WTC11 (cell line): ENCODE data around the gene EN2. TPM values are rescaled to one million over a fixed set of nuclear protein-coding genes. Genes with fewer than 3 reads are reported as not detected.
A peak's percentile ranks its signal among the peaks of the same experiment; 100 is the strongest.

ENCODE experiments used
- ATAC-seq: fragments of 200-7000 bp; cut with Tn5 transposase; 2 replicates; pipeline ENCODE4 v1.10.0; 2021; ENCODE audit warnings: mild to moderate bottlenecking, moderate library complexity
- CTCF ChIA-PET: fragments of 300-600 bp; sonication (Branson Sonifier 250); formaldehyde crosslinking; loops from one replicate; lab custom pipeline; 2021; ENCODE audit warnings: antibody characterized with exemption; lab: Charles Lee
- POLR2A ChIA-PET: fragments of 350-600 bp; sonication (Branson Sonifier 250); formaldehyde crosslinking; loops from one replicate; lab custom pipeline; 2021; ENCODE audit warnings: antibody characterized with exemption; lab: Charles Lee
- DNase-seq: peaks from one replicate; pipeline ENCODE4 v3.0.0; 2021; ENCODE audit warnings: low spot score
- H3K27ac Mint-ChIP-seq: 2 replicates; pipeline ENCODE4 v1.8.0; 2021; ENCODE audit warnings: mixed read lengths
- H3K27me3 Mint-ChIP-seq: 2 replicates; pipeline ENCODE4 v1.8.0; 2021; ENCODE audit warnings: low read depth, mild to moderate bottlenecking, moderate library complexity, mixed read lengths
- H3K36me3 Mint-ChIP-seq: 2 replicates; pipeline ENCODE4 v1.8.0; 2021; ENCODE audit warnings: mixed read lengths
- H3K4me1 Mint-ChIP-seq: 2 replicates; pipeline ENCODE4 v1.8.0; 2022; ENCODE audit warnings: mixed read lengths
- H3K4me3 Mint-ChIP-seq: 2 replicates; pipeline ENCODE4 v1.8.0; 2021; ENCODE audit warnings: mild to moderate bottlenecking, moderate library complexity, mixed read lengths
- H3K9me3 Mint-ChIP-seq: 2 replicates; pipeline ENCODE4 v1.8.0; 2021; ENCODE audit warnings: mixed read lengths
- CREB1 ChIP-seq: sonication (generic); formaldehyde crosslinking; IDR thresholded peaks from 2 replicates; pipeline ENCODE4 v1.8.0; 2023; ENCODE audit warnings: mild to moderate bottlenecking, missing genetic modification reagents
- CTCF ChIP-seq: fragments of 200-600 bp; IDR thresholded peaks from 2 replicates; pipeline ENCODE4 v1.8.0; 2022; ENCODE audit warnings: antibody characterized with exemption
- E2F1 ChIP-seq: sonication (generic); formaldehyde crosslinking; IDR thresholded peaks from 2 replicates; pipeline ENCODE4 v1.8.0; 2022; ENCODE audit warnings: mild to moderate bottlenecking, missing genetic modification reagents
- ELF4 ChIP-seq: sonication (generic); formaldehyde crosslinking; IDR thresholded peaks from 2 replicates; pipeline ENCODE4 v1.8.1; 2022; ENCODE audit warnings: low read depth, mild to moderate bottlenecking, moderate library complexity, missing genetic modification reagents
- HMGXB4 ChIP-seq: sonication (generic); formaldehyde crosslinking; IDR thresholded peaks from 2 replicates; pipeline ENCODE4 v1.8.1; 2023; ENCODE audit warnings: mild to moderate bottlenecking, moderate library complexity, missing genetic modification reagents
- JAZF1 ChIP-seq: fragments of 250-450 bp; sonication (Bioruptor Pico); IDR thresholded peaks from 2 replicates; pipeline ENCODE4 v1.9.0; 2021; ENCODE audit warnings: moderate library complexity, mild to moderate bottlenecking, inconsistent platforms
- MAX ChIP-seq: sonication (generic); formaldehyde crosslinking; IDR thresholded peaks from 2 replicates; pipeline ENCODE4 v1.8.0; 2022; ENCODE audit warnings: mild to moderate bottlenecking, missing genetic modification reagents
- NFYB ChIP-seq: sonication (generic); formaldehyde crosslinking; conservative IDR thresholded peaks from 2 replicates; pipeline ENCODE4 v1.8.0; 2022; ENCODE audit warnings: low read depth, missing genetic modification reagents
- NR1H2 ChIP-seq: sonication (generic); formaldehyde crosslinking; IDR thresholded peaks from 2 replicates; pipeline ENCODE4 v1.9.0; 2021; ENCODE audit warnings: mild to moderate bottlenecking, moderate library complexity, missing genetic modification reagents
- OVOL2 ChIP-seq: fragments of 250-450 bp; sonication (Bioruptor Pico); IDR thresholded peaks from 2 replicates; pipeline ENCODE4 v1.9.0; 2021; ENCODE audit warnings: mild to moderate bottlenecking, borderline replicate concordance
- PRDM15 ChIP-seq: sonication (generic); formaldehyde crosslinking; IDR thresholded peaks from 2 replicates; pipeline ENCODE4 v1.8.0; 2022; ENCODE audit warnings: missing genetic modification reagents
- SOX15 ChIP-seq: fragments of 250-450 bp; sonication (Bioruptor Pico); IDR thresholded peaks from 2 replicates; pipeline ENCODE4 v1.9.0; 2021; ENCODE audit warnings: mild to moderate bottlenecking
- TEAD4 ChIP-seq: sonication (generic); formaldehyde crosslinking; IDR thresholded peaks from 2 replicates; pipeline ENCODE4 v1.8.0; 2022; ENCODE audit warnings: mild to moderate bottlenecking, missing genetic modification reagents
- ZNF121 ChIP-seq: sonication (generic); formaldehyde crosslinking; IDR thresholded peaks from 2 replicates; pipeline ENCODE4 v1.8.0; 2023; ENCODE audit warnings: missing genetic modification reagents
- ZNF138 ChIP-seq: sonication (generic); formaldehyde crosslinking; conservative IDR thresholded peaks from 2 replicates; pipeline ENCODE4 v1.8.1; 2022; ENCODE audit warnings: mild to moderate bottlenecking, moderate library complexity, missing genetic modification reagents
- ZNF263 ChIP-seq: sonication (generic); formaldehyde crosslinking; IDR thresholded peaks from 2 replicates; pipeline ENCODE4 v1.8.1; 2022; ENCODE audit warnings: low read depth, mild to moderate bottlenecking, moderate library complexity, missing genetic modification reagents
- ZNF317 ChIP-seq: sonication (generic); formaldehyde crosslinking; IDR thresholded peaks from 2 replicates; pipeline ENCODE4 v1.8.1; 2023; ENCODE audit warnings: low read depth, mild to moderate bottlenecking, moderate library complexity, missing genetic modification reagents, borderline replicate concordance
- ZNF416 ChIP-seq: fragments of 250-450 bp; sonication (Bioruptor Pico); IDR thresholded peaks from 2 replicates; pipeline ENCODE4 v1.9.0; 2021; ENCODE audit warnings: mild to moderate bottlenecking, inconsistent platforms
- ZSCAN18 ChIP-seq: fragments of 250-450 bp; sonication (Bioruptor Pico); IDR thresholded peaks from 2 replicates; pipeline ENCODE4 v2.1.2; 2022; ENCODE audit warnings: mild to moderate bottlenecking, moderate library complexity
- total RNA-seq: library from RNA; stranded (reverse); gene quantifications from 3 replicates; pipeline ENCODE4 v1.2.3, GENCODE V29; 2021

Gene EN2
- total RNA-seq, 1 experiment from 2014 or later, result not detected

GRCh38 chr7:155447603-155448002 is 10.3 kb upstream of the EN2 start (continued):
- no peak for TF ChIP-seq CTCF
- TF ChIP-seq TEAD4, result no peak
- no peak for TF ChIP-seq HMGXB4
- TF ChIP-seq JAZF1 (CRISPR knock-in tag), result no peak
- TF ChIP-seq NFYB (CRISPR knock-in tag), result no peak
- no peak for TF ChIP-seq ZSCAN18 (CRISPR knock-in tag)
- no peak for TF ChIP-seq ZNF121 (CRISPR knock-in tag)
- TF ChIP-seq E2F1 (CRISPR knock-in tag), result no peak
- TF ChIP-seq PRDM15 (CRISPR knock-in tag), result no peak
- TF ChIP-seq ZNF138 (CRISPR knock-in tag), result no peak
- no peak for TF ChIP-seq NR1H2 (CRISPR knock-in tag)
- TF ChIP-seq ZNF317, result no peak
- no peak for TF ChIP-seq ZNF416 (CRISPR knock-in tag)
- TF ChIP-seq MAX (CRISPR knock-in tag), result no peak
- TF ChIP-seq CREB1, result no peak
- no peak for TF ChIP-seq SOX15

- peaks cover 28% of the 10 kb centered on the region for H3K4me1 Mint-ChIP-seq
- H3K27me3 Mint-ChIP-seq, result peaks cover 100% of the 10 kb centered on the region
- no peak overlapping the region for H3K27ac Mint-ChIP-seq
- H3K4me3 Mint-ChIP-seq, result peak overlapping the region; percentile 64
- POLR2A ChIA-PET, result no interaction called here
- no peaks in the 10 kb centered on the region for H3K9me3 Mint-ChIP-seq
- DNase-seq, result peak; percentile 59
- no peak for TF ChIP-seq ELF4 (CRISPR knock-in tag)
- no peak for TF ChIP-seq ZNF263 (CRISPR knock-in tag)
- no peak for TF ChIP-seq OVOL2
- no peaks in the 10 kb centered on the region; the same call in 1 of the 2 replicates for H3K36me3 Mint-ChIP-seq
- CTCF ChIA-PET, result interaction anchor here (1.4 to 3.6 kb wide), 3 partner anchors 67 to 74 kb away, joined by 4 to 34 read pairs (median 5); no protein-coding TSS in a partner anchor
- ATAC-seq, result peak; percentile 32
Measured at GRCh38 chr7:155448632-155449007, 9.3 kb upstream of the EN2 start.
